Activated CD4-positive, alpha-beta T cell treated with anti-CD3 and anti-CD28 coated beads for 36 hours (primary cell): ENCODE results near the gene AAMP. TPM values are rescaled to one million over a fixed set of nuclear protein-coding genes. Genes with fewer than 3 reads are reported as not detected.

ENCODE experiments used
- ATAC-seq: fragments of 200-7000 bp; cut with Tn5 transposase; one replicate; pipeline ENCODE4 v1.10.0; 2021; ENCODE audit warnings: mild to moderate bottlenecking, moderate library complexity
- CTCF ChIA-PET: fragments of 350-600 bp; sonication (Branson Sonifier 250); formaldehyde crosslinking; loops from one replicate; lab custom pipeline; 2021; ENCODE audit warnings: antibody characterized with exemption; lab: Charles Lee
- POLR2A ChIA-PET: fragments of 350-600 bp; sonication (Branson Sonifier 250); formaldehyde crosslinking; loops from one replicate; lab custom pipeline; 2021; ENCODE audit warnings: antibody characterized with exemption, inconsistent platforms; lab: Charles Lee
- DNase-seq: peaks from one replicate; pipeline ENCODE4 v3.0.0-alpha.2; 2020
- H3K27ac Mint-ChIP-seq: one replicate; pipeline ENCODE4 v1.8.0; 2021; ENCODE audit warnings: mixed read lengths
- H3K27me3 Mint-ChIP-seq: one replicate; pipeline ENCODE4 v1.8.0; 2021; ENCODE audit warnings: mixed read lengths
- H3K36me3 Mint-ChIP-seq: one replicate; pipeline ENCODE4 v1.8.0; 2021; ENCODE audit warnings: low read depth, mixed read lengths
- H3K4me1 Mint-ChIP-seq: one replicate; pipeline ENCODE4 v1.8.0; 2021; ENCODE audit warnings: mixed read lengths
- H3K4me3 Mint-ChIP-seq: one replicate; pipeline ENCODE4 v1.8.0; 2021; ENCODE audit warnings: mild to moderate bottlenecking, moderate library complexity, mixed read lengths
- H3K9me3 Mint-ChIP-seq: one replicate; pipeline ENCODE4 v1.8.0; 2021; ENCODE audit warnings: low read depth, mixed read lengths
- intact Hi-C, 2 experiments: fragments of 100-400 bp; cut with DNase I in 1 of 2; cut with micrococcal nuclease in 1 of 2; formaldehyde crosslinking; loops; one replicate each; pipeline versions ENCODE4 v1.14.2 to v1.15.1; 2022 to 2024; cut with DNase I, micrococcal nuclease
- total RNA-seq, 2 experiments: library from RNA; stranded (reverse); gene quantifications; one replicate each; pipeline ENCODE4 v1.2.3, GENCODE V29; 2021

Gene AAMP
- total RNA-seq, 2 experiments from 2014 or later, result 49.7 to 72.2 TPM

DNA sequence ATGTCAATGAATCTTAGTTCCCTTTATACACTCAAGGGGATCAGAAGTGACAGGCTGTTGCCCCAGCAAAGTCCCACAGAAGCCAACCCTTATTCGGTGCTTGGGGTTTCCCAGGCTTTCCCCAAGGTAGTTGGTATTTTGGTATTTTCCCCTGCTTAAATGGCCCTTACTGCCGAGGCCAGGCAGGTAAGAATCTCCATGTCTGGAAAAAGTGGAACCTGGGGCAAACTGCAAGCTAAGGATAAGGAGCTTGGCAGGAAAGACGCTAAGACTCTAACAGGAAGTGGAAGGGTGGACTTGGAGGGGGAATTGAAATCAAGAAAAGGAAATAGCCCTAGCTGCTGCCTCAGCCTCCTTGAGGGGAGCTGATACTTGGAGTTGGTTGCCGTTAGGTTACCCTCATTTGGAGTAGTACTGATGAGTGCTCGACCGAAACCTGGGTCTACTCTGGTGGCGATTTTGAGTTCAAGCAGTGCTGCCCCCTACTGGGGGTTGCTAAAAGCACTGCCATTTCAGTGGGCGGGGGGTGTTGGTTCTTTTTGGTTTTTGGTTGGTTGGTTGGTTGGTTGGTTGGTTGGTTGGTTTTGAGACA, 12.5 kb downstream of the AAMP start:
- Mint-ChIP-seq H3K9me3 (no peaks in the 10 kb centered on the region), H3K27me3 (no peaks in the 10 kb centered on the region), H3K4me1 (peaks cover 38% of the 10 kb centered on the region), H3K36me3 (peaks cover 37% of the 10 kb centered on the region), H3K4me3 (no peak overlapping the region), H3K27ac (peak overlapping the region; percentile 81)
- intact Hi-C loops, result loop anchor here (1.0 to 5.0 kb wide), 5 partner anchors 39 to 90 kb away; partner anchors contain the start of genes ARPC2 (in 1 of the 2) and CXCR1 (in 1 of the 2)
- ATAC-seq, result peak; percentile 75
- POLR2A ChIA-PET, result interaction anchor here (0.7 to 1.3 kb wide), 3 partner anchors 13 to 169 kb away, joined by 3 to 5 read pairs (median 3); partner anchors contain the start of genes AAMP and PNKD
- CTCF ChIA-PET, result interaction anchor here (0.7 to 6.9 kb wide), 26 partner anchors 9 to 717 kb away, joined by 3 to 47 read pairs (median 5); partner anchors contain the start of genes AAMP, ARPC2, CXCR1 and PLCD4
- DNase-seq, result peak; percentile 85

DNA sequence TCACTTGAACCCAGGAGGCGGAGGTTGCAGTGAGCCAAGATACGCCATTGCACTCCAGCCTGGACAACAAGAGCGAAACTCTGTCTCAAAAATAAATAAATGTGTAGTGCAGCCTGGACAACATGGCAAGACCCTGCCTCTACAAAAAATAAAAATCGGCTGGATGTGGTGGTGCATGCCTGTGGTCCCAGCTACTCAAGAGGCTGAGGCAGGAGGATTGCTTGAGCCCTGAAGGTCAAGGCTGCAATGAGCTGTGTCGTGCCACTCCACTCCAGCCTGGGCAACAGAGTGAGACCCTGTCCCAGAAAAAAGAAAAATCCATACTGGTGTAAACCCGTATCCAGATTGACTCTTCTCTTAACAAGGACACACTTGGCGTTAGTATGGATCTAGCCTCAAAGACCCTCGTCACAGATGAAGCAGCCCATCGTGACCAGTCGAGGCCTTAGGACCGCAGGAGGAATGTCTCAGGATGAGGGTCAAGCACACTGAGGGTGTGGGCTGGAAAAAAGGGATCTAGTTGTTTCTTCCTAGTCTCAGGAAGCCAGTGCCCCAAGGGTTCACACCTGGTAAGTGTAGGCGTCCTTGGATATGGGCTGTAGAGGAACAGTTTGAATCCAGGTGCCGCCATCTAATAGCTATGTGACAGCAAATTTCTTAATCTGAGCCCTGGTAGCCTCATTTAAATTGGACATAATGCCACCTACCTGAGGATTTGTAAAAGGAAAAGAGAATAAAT, 13.2 kb downstream of the AAMP start:
- DNase-seq, result no peak
- ATAC-seq, result no peak
- H3K4me3 Mint-ChIP-seq, result no peak overlapping the region
- H3K36me3 Mint-ChIP-seq, result peaks cover 44% of the 10 kb centered on the region
- H3K9me3 Mint-ChIP-seq, result no peaks in the 10 kb centered on the region
- H3K4me1 Mint-ChIP-seq, result peaks cover 43% of the 10 kb centered on the region
- peak overlapping the region; percentile 81 for H3K27ac Mint-ChIP-seq
- no peaks in the 10 kb centered on the region for H3K27me3 Mint-ChIP-seq
- CTCF ChIA-PET, result interaction anchor here (0.7 to 6.9 kb wide), 27 partner anchors 9 to 718 kb away, joined by 3 to 47 read pairs (median 5); partner anchors contain the start of genes AAMP, ARPC2, CXCR1 and PLCD4
- intact Hi-C loops, result loop anchor here (1.0 to 5.0 kb wide), 6 partner anchors 17 to 89 kb away; partner anchors contain the start of genes ARPC2 (in 1 of the 2) and CXCR1 (in 1 of the 2)
- POLR2A ChIA-PET, result interaction anchor here (0.7 to 1.3 kb wide), 2 partner anchors 14 to 30 kb away, joined by 3 to 5 read pairs; partner anchors contain the start of genes AAMP and PNKD

- Mint-ChIP-seq H3K36me3 (peaks cover 52% of the 10 kb centered on the region), H3K27me3 (no peaks in the 10 kb centered on the region), H3K27ac (peak overlapping the region; percentile 2), H3K9me3 (no peaks in the 10 kb centered on the region), H3K4me1 (peaks cover 45% of the 10 kb centered on the region), H3K4me3 (no peak overlapping the region)
- ChIA-PET CTCF (interaction anchor here (0.6 to 6.9 kb wide), 10 partner anchors 8 to 466 kb away, joined by 3 to 47 read pairs (median 4); partner anchors contain the start of genes AAMP, CXCR1 and PNKD), POLR2A (interaction anchor here (0.7 to 1.9 kb wide), 3 partner anchors 11 to 39 kb away, joined by 4 read pairs; partner anchors contain the start of genes AAMP, ARPC2 and PNKD)
- peak; percentile 9 for DNase-seq
- intact Hi-C loops, result loop anchor here in 1 of 2 experiments (5.0 kb wide), 1 partner anchor 88 kb away; the partner anchor contains the start of gene CXCR1
- ATAC-seq, result peak; percentile 56
Measured at GRCh38 chr2:218255446-218255845, 14.5 kb downstream of the AAMP start.

DNA sequence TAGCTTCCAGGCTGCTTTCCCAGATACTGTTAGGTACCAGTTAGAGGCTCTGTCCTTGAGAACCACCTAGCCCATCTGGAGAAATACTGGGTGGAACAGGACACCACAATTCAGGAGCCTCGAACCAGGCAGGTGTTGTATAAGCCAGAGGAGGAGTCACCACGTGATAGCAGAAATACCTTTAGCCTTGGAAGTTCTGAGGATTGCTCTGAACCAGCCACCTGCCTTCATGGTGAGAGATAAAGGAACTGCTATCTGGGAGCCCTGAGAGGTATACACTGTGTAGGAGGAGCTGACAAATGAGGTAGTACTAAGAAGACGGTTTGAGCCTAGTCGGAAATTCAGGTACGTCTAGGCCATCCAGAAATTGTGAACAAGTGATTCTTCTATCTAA, 16.7 kb downstream of the AAMP start:
- ChIA-PET CTCF (interaction anchor here (0.6 to 6.0 kb wide), 8 partner anchors 8 to 85 kb away, joined by 3 to 37 read pairs (median 3); partner anchors contain the start of genes CXCR1 and GPBAR1), POLR2A (interaction anchor here (0.7 to 1.2 kb wide), 2 partner anchors 17 to 89 kb away, joined by 3 to 4 read pairs; partner anchors contain the start of genes AAMP and PNKD)
- ATAC-seq (no peak), DNase-seq (no peak)
- Mint-ChIP-seq H3K4me1 (peaks cover 45% of the 10 kb centered on the region), H3K36me3 (peaks cover 71% of the 10 kb centered on the region), H3K27ac (peak overlapping the region; percentile 55), H3K27me3 (no peaks in the 10 kb centered on the region), H3K4me3 (no peak overlapping the region), H3K9me3 (no peaks in the 10 kb centered on the region)
- intact Hi-C loops, result no loop called here

- DNase-seq (no peak), ATAC-seq (no peak)
- peaks cover 75% of the 10 kb centered on the region for H3K36me3 Mint-ChIP-seq
- ChIA-PET CTCF (interaction anchor here (0.6 to 1.5 kb wide), 8 partner anchors 8 to 211 kb away, joined by 3 to 6 read pairs (median 3); partner anchors contain the start of gene GPBAR1), POLR2A (interaction anchor here (0.7 to 1.2 kb wide), 2 partner anchors 18 to 89 kb away, joined by 3 to 4 read pairs; partner anchors contain the start of genes AAMP and PNKD)
- peaks cover 42% of the 10 kb centered on the region for H3K4me1 Mint-ChIP-seq
- no peak overlapping the region for H3K4me3 Mint-ChIP-seq
- H3K27me3 Mint-ChIP-seq, result no peaks in the 10 kb centered on the region
- intact Hi-C loops, result no loop called here
- H3K9me3 Mint-ChIP-seq, result no peaks in the 10 kb centered on the region
- peak overlapping the region; percentile 55 for H3K27ac Mint-ChIP-seq
Measured at GRCh38 chr2:218252509-218253231, 17.3 kb downstream of the AAMP start.

DNA sequence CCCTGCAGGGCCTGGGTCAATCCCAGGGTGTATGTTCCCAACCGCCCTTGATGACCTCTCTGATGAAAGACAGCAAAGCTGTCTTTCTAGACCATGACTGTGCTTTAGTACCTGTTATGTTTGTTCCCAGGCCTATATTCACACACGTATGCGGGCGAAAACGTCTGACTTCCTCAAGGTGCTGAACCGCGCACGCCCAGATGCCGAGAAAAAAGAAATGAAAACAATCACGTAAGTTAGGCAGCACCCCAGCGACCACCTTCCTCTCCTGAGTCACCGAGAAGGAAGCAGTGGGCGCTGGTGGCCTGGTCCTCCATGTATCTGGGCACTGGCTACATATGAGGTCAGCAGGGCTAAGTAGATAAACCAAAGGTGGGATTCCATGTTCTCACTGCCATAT, 20.2 kb downstream of the AAMP start:
- CTCF ChIA-PET, result interaction anchor here (0.7 kb wide), 1 partner anchor 10 kb away, joined by 5 read pairs; no protein-coding TSS in a partner anchor
- DNase-seq (no peak), ATAC-seq (no peak)
- Mint-ChIP-seq H3K27ac (peak overlapping the region; percentile 47), H3K9me3 (no peaks in the 10 kb centered on the region), H3K4me1 (peaks cover 21% of the 10 kb centered on the region), H3K36me3 (peaks cover 80% of the 10 kb centered on the region), H3K4me3 (no peak overlapping the region), H3K27me3 (no peaks in the 10 kb centered on the region)
- POLR2A ChIA-PET, result no interaction called here
- intact Hi-C loops, result loop anchor here in 1 of 2 experiments (2.0 kb wide), 1 partner anchor 15 kb away; no protein-coding TSS in a partner anchor

GRCh38 chr2:218245214-218245613, 24.7 kb downstream of the AAMP start:
- intact Hi-C loops, result no loop called here
- DNase-seq (no peak), ATAC-seq (peak; percentile 23)
- H3K9me3 Mint-ChIP-seq, result no peaks in the 10 kb centered on the region
- peak overlapping the region; percentile 72 for H3K27ac Mint-ChIP-seq
- peaks cover 4% of the 10 kb centered on the region for H3K4me1 Mint-ChIP-seq
- CTCF ChIA-PET, result interaction anchor here (1.3 to 5.3 kb wide), 2 partner anchors 12 to 16 kb away, joined by 4 to 29 read pairs; no protein-coding TSS in a partner anchor
- POLR2A ChIA-PET, result interaction anchor here (1.6 kb wide), 1 partner anchor 10 kb away, joined by 4 read pairs; no protein-coding TSS in a partner anchor
- H3K36me3 Mint-ChIP-seq, result peaks cover 79% of the 10 kb centered on the region
- H3K27me3 Mint-ChIP-seq, result no peaks in the 10 kb centered on the region
- no peak overlapping the region for H3K4me3 Mint-ChIP-seq

DNA sequence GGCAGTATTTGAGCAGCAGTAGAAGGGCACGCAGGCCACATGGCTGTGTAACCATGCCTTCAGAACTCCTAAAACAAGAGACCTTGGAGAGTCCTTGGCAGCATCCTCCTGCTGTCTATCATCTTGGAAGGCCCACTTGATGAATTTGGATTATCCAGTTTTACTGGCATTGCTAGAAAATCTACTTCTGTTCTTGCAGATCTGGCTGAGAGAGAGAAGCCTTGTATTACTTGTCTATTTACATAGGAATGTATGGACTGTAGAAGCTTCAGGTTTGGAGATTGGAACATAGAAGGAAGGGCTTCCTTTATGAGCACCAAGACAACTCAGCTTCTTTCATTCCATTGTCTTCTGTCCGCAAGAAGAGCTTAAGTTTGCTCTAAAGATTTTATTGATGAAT, 25.3 kb downstream of the AAMP start:
- Mint-ChIP-seq H3K4me3 (no peak overlapping the region), H3K36me3 (peaks cover 79% of the 10 kb centered on the region), H3K27ac (peak overlapping the region; percentile 38), H3K27me3 (no peaks in the 10 kb centered on the region), H3K4me1 (peaks cover 5% of the 10 kb centered on the region), H3K9me3 (no peaks in the 10 kb centered on the region)
- ATAC-seq (no peak), DNase-seq (no peak)
- POLR2A ChIA-PET, result interaction anchor here (0.7 to 1.6 kb wide), 2 partner anchors 10 to 13 kb away, joined by 3 to 4 read pairs; no protein-coding TSS in a partner anchor
- CTCF ChIA-PET, result interaction anchor here (1.2 to 5.3 kb wide), 4 partner anchors 10 to 15 kb away, joined by 4 to 29 read pairs (median 15); no protein-coding TSS in a partner anchor
- intact Hi-C loops, result no loop called here

- POLR2A ChIA-PET, result interaction anchor here (0.7 to 1.6 kb wide), 2 partner anchors 11 to 13 kb away, joined by 3 to 4 read pairs; no protein-coding TSS in a partner anchor
- DNase-seq (no peak), ATAC-seq (no peak)
- Mint-ChIP-seq H3K4me3 (no peak overlapping the region), H3K36me3 (peaks cover 79% of the 10 kb centered on the region), H3K27me3 (no peaks in the 10 kb centered on the region), H3K9me3 (no peaks in the 10 kb centered on the region), H3K4me1 (peaks cover 5% of the 10 kb centered on the region), H3K27ac (peak overlapping the region; percentile 38)
- CTCF ChIA-PET, result interaction anchor here (1.0 to 5.3 kb wide), 5 partner anchors 9 to 63 kb away, joined by 5 to 29 read pairs (median 6); no protein-coding TSS in a partner anchor
- intact Hi-C loops, result no loop called here
Measured at GRCh38 chr2:218244204-218244603, 25.7 kb downstream of the AAMP start.

DNA sequence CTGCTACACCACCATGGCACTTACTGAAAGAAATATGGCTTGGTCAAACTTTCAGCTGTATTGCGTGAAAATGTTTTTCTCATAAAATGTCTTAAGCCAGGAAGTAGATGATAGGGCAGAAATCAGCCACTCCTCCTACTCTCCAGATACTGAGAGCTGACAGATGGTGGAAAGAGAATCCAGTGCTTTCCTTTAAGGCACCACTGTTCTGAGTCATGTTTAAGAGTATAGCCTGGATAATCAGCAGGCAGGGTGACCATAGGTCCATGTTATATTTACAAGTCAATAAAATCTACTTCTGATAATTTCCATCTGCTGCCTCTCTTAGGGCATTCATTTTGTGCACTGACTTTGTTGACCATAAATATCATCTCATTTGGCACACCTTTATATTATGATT, 31.1 kb downstream of the AAMP start:
- ATAC-seq, result no peak
- intact Hi-C loops, result loop anchor here in 1 of 2 experiments (1.0 kb wide), 1 partner anchor 17 kb away; no protein-coding TSS in a partner anchor
- Mint-ChIP-seq H3K4me1 (peaks cover 12% of the 10 kb centered on the region), H3K27me3 (no peaks in the 10 kb centered on the region), H3K9me3 (no peaks in the 10 kb centered on the region), H3K36me3 (peaks cover 84% of the 10 kb centered on the region), H3K4me3 (no peak overlapping the region), H3K27ac (peak overlapping the region; percentile 76)
- DNase-seq, result no peak
- ChIA-PET CTCF (interaction anchor here (2.3 to 2.4 kb wide), 2 partner anchors 11 to 17 kb away, joined by 6 to 9 read pairs; no protein-coding TSS in a partner anchor), POLR2A (interaction anchor here (0.8 kb wide), 1 partner anchor 10 kb away, joined by 3 read pairs; no protein-coding TSS in a partner anchor)
